HUES64 (cell line): Measurements from ENCODE around the gene CNDP2.
"Not testable (repeated sequence)": the region's sequence is repeated elsewhere in the genome, so short reads cannot be mapped to it uniquely, and the experiment has no call there.

ENCODE experiments used
- H3K27ac ChIP-seq: 2 replicates; pipeline ENCODE4 v1.7.0; 2013; ENCODE audit warnings: low read depth, low read length, inconsistent platforms
- H3K27me3 ChIP-seq: 2 replicates; pipeline ENCODE4 v1.6.1; 2013; ENCODE audit warnings: mild to moderate bottlenecking, low read length; ENCODE audit not compliant: insufficient read depth
- H3K36me3 ChIP-seq: 2 replicates; pipeline ENCODE4 v1.6.1; 2013; ENCODE audit warnings: mild to moderate bottlenecking, low read length; ENCODE audit not compliant: insufficient read depth
- H3K4me1 ChIP-seq: 2 replicates; pipeline ENCODE4 v1.6.1; 2013; ENCODE audit warnings: mild to moderate bottlenecking, low read length, moderate library complexity; ENCODE audit not compliant: insufficient read depth
- H3K4me3 ChIP-seq: 2 replicates; pipeline ENCODE4 v1.5.1; 2013; ENCODE audit warnings: mild to moderate bottlenecking, low read length, moderate library complexity
- H3K9ac ChIP-seq: 2 replicates; pipeline ENCODE4 v1.6.1; 2013; ENCODE audit warnings: mild to moderate bottlenecking, low read depth, low read length
- H3K9me3 ChIP-seq: 2 replicates; pipeline ENCODE4 v1.6.1; 2013; ENCODE audit warnings: low read depth, low read length; ENCODE audit not compliant: insufficient read depth
- WGBS: fragments of 150-250, 120-280 bp; methylation state at CpG from one replicate; pipeline ENCODE4 v1.1.7; 2013; ENCODE audit warnings: missing lambda C conversion rate; 5-methylcytosine and 5-hydroxymethylcytosine counted together

The CNDP2 gene

GRCh38 chr18:74489676-74490075 is 6.5 kb upstream of the CNDP2 start:
- no peaks in the 10 kb centered on the region for H3K4me1 ChIP-seq

GRCh38 chr18:74492259-74492658 is 3.9 kb upstream of the CNDP2 start:
- H3K27ac ChIP-seq: no peak overlapping the region
- 70% methylated on average over 3 of the region's 3 CpGs for WGBS
- H3K4me1 ChIP-seq: peaks cover 3% of the 10 kb centered on the region
- no peak overlapping the region for H3K4me3 ChIP-seq
- no peaks in the 10 kb centered on the region for H3K9me3 ChIP-seq
- no peaks in the 10 kb centered on the region for H3K27me3 ChIP-seq
- no peak overlapping the region for H3K9ac ChIP-seq
- no peaks in the 10 kb centered on the region for H3K36me3 ChIP-seq

More at GRCh38 chr18:74489676-74490075, 6.5 kb upstream of the CNDP2 start:
- no peak overlapping the region for H3K4me3 ChIP-seq
- H3K9me3 ChIP-seq: no peaks in the 10 kb centered on the region
- no peak overlapping the region for H3K27ac ChIP-seq
- no peaks in the 10 kb centered on the region for H3K36me3 ChIP-seq
- H3K27me3 ChIP-seq: no peaks in the 10 kb centered on the region
- H3K9ac ChIP-seq: no peak overlapping the region
- 80% methylated on average over 5 of the region's 7 CpGs for WGBS

- H3K4me1 ChIP-seq: peaks cover 11% of the 10 kb centered on the region
- no peaks in the 10 kb centered on the region for H3K27me3 ChIP-seq
- H3K9ac ChIP-seq: no peak overlapping the region
- H3K4me3 ChIP-seq: no peak overlapping the region
- H3K36me3 ChIP-seq: peaks cover 7% of the 10 kb centered on the region; the same call in 1 of the 2 replicates
- H3K9me3 ChIP-seq: no peaks in the 10 kb centered on the region
- H3K27ac ChIP-seq: no peak overlapping the region
- WGBS: 73% methylated on average over 1 of the region's 1 CpG
Measured at GRCh38 chr18:74493689-74494088, 2.5 kb upstream of the CNDP2 start.

GRCh38 chr18:74494514-74494913 is 1.6 kb upstream of the CNDP2 start:
- Histone ChIP-seq H3K4me3 (no peak overlapping the region), H3K36me3 (peaks cover 9% of the 10 kb centered on the region; the same call in 1 of the 2 replicates), H3K27ac (no peak overlapping the region), H3K9me3 (no peaks in the 10 kb centered on the region), H3K27me3 (no peaks in the 10 kb centered on the region), H3K4me1 (peaks cover 19% of the 10 kb centered on the region), H3K9ac (no peak overlapping the region)
- WGBS: no CpG with 5 or more reads among the region's 1 CpG

- Histone ChIP-seq H3K4me1 (peaks cover 25% of the 10 kb centered on the region), H3K27ac (peak overlapping the region; percentile 82), H3K4me3 (peak overlapping the region; percentile 83), H3K27me3 (no peaks in the 10 kb centered on the region), H3K9ac (peak overlapping the region; percentile 95), H3K9me3 (no peaks in the 10 kb centered on the region), H3K36me3 (peaks cover 28% of the 10 kb centered on the region)
- 4% methylated on average over 47 of the region's 48 CpGs for WGBS
Measured at GRCh38 chr18:74496508-74497323, 553 bp downstream of the CNDP2 start.

GRCh38 chr18:74497324-74497676 is 1.1 kb downstream of the CNDP2 start:
- Histone ChIP-seq H3K27ac (no peak overlapping the region), H3K9ac (peak overlapping the region; percentile 95; the same call in 1 of the 2 replicates), H3K36me3 (peaks cover 33% of the 10 kb centered on the region), H3K4me3 (peak overlapping the region; percentile 83), H3K9me3 (no peaks in the 10 kb centered on the region), H3K4me1 (peaks cover 25% of the 10 kb centered on the region), H3K27me3 (no peaks in the 10 kb centered on the region)
- 91% methylated on average over 8 of the region's 8 CpGs for WGBS

- Histone ChIP-seq H3K9ac (no peak overlapping the region), H3K27ac (no peak overlapping the region)
Measured at GRCh38 chr18:74497778-74498177, 1.6 kb downstream of the CNDP2 start.

GRCh38 chr18:74498712-74499627 is 2.8 kb downstream of the CNDP2 start:
- no peaks in the 10 kb centered on the region for H3K9me3 ChIP-seq
- H3K36me3 ChIP-seq: peaks cover 47% of the 10 kb centered on the region
- WGBS: 88% methylated on average over 14 of the region's 14 CpGs
- H3K27ac ChIP-seq: peak overlapping the region; percentile 26; the same call in 1 of the 2 replicates
- H3K9ac ChIP-seq: no peak overlapping the region
- H3K4me3 ChIP-seq: no peak overlapping the region
- H3K4me1 ChIP-seq: peaks cover 25% of the 10 kb centered on the region
- H3K27me3 ChIP-seq: no peaks in the 10 kb centered on the region

More at GRCh38 chr18:74497778-74498177, 1.6 kb downstream of the CNDP2 start:
- H3K4me3 ChIP-seq: no peak overlapping the region; the same call in 1 of the 2 replicates
- peaks cover 25% of the 10 kb centered on the region for H3K4me1 ChIP-seq
- peaks cover 38% of the 10 kb centered on the region for H3K36me3 ChIP-seq
- H3K9me3 ChIP-seq: no peaks in the 10 kb centered on the region
- 91% methylated on average over 3 of the region's 3 CpGs for WGBS
- no peaks in the 10 kb centered on the region for H3K27me3 ChIP-seq

GRCh38 chr18:74499633-74500032 is 3.5 kb downstream of the CNDP2 start:
- 55% methylated on average over 9 of the region's 9 CpGs for WGBS
- Histone ChIP-seq H3K9ac (no peak overlapping the region), H3K27me3 (no peaks in the 10 kb centered on the region), H3K36me3 (peaks cover 54% of the 10 kb centered on the region), H3K27ac (peak overlapping the region; percentile 26; the same call in 1 of the 2 replicates), H3K4me1 (peaks cover 25% of the 10 kb centered on the region), H3K4me3 (0 out of 2 replicates have a peak overlapping the region, but pooled peaks have one; percentile 10), H3K9me3 (no peaks in the 10 kb centered on the region)

- Histone ChIP-seq H3K36me3 (peaks cover 61% of the 10 kb centered on the region), H3K4me1 (peaks cover 25% of the 10 kb centered on the region), H3K27ac (no peak overlapping the region), H3K9ac (no peak overlapping the region), H3K4me3 (no peak overlapping the region), H3K9me3 (no peaks in the 10 kb centered on the region), H3K27me3 (no peaks in the 10 kb centered on the region)
- WGBS: 97% methylated on average over 3 of the region's 6 CpGs
Measured at GRCh38 chr18:74500372-74500771, 4.2 kb downstream of the CNDP2 start.

- not testable (repeated sequence) for H3K4me3 ChIP-seq, H3K27ac ChIP-seq, H3K9me3 ChIP-seq, H3K27me3 ChIP-seq, H3K9ac ChIP-seq
- Histone ChIP-seq H3K4me1 (peaks cover 25% of the 10 kb centered on the region), H3K36me3 (peaks cover 65% of the 10 kb centered on the region)
- WGBS: 89% methylated on average over 8 of the region's 8 CpGs
Measured at GRCh38 chr18:74500774-74501173, 4.6 kb downstream of the CNDP2 start.
